H1 (cell line): ENCODE data around the gene SHH. TPM values are rescaled to one million over a fixed set of nuclear protein-coding genes. Genes with fewer than 3 reads are reported as not detected.

Source experiments
- CTCF ChIA-PET: fragments of 300-600 bp; sonication (Branson Sonifier 250); formaldehyde crosslinking; loops from one replicate; lab custom pipeline; 2021; ENCODE audit not compliant: partially characterized antibody; lab: Charles Lee
- POLR2A ChIA-PET: fragments of 300-600 bp; sonication (Branson Sonifier 250); formaldehyde crosslinking; loops from one replicate; lab custom pipeline; 2021; ENCODE audit warnings: inconsistent platforms; ENCODE audit not compliant: partially characterized antibody; lab: Charles Lee
- DNase-seq, 2 experiments: peaks; one replicate each; pipeline versions ENCODE4 v3.0.0 to v3.0.0-alpha.2; 2010 to 2022; ENCODE audit warnings: low spot score in 2 of 2, low read depth in 1 of 2, mixed read lengths in 1 of 2
- FAIRE-seq: peaks from 2 replicates; lab custom pipeline; 2011; peaks lifted over from hg19 to GRCh38; lab: Jason Lieb, UNC
- H2AFZ ChIP-seq: 2 replicates; pipeline ENCODE4 v1.8.1; 2012; ENCODE audit warnings: low read length, inconsistent platforms
- H2AK5ac ChIP-seq: 2 replicates; pipeline ENCODE4 v1.6.1; 2013; ENCODE audit warnings: low read depth, low read length
- H2BK120ac ChIP-seq: replicated peaks from 2 replicates; pipeline ENCODE3; 2013; ENCODE audit warnings: low read depth, low read length, inconsistent platforms
- H2BK12ac ChIP-seq: 2 replicates; pipeline ENCODE4 v1.6.1; 2013; ENCODE audit warnings: low read depth, low read length
- H2BK15ac ChIP-seq: 2 replicates; pipeline ENCODE4 v1.6.1; 2013; ENCODE audit warnings: low read length
- H2BK20ac ChIP-seq: 2 replicates; pipeline ENCODE4 v1.6.1; 2013; ENCODE audit warnings: low read length
- H2BK5ac ChIP-seq: 2 replicates; pipeline ENCODE4 v1.6.1; 2013; ENCODE audit warnings: low read depth, low read length
- H3K14ac ChIP-seq: 2 replicates; pipeline ENCODE4 v1.6.1; 2013; ENCODE audit warnings: inconsistent platforms; ENCODE audit not compliant: insufficient read length
- H3K18ac ChIP-seq: 2 replicates; pipeline ENCODE4 v1.6.1; 2013; ENCODE audit warnings: low read length; ENCODE audit errors: extremely low read depth
- H3K23ac ChIP-seq: 2 replicates; pipeline ENCODE4 v1.6.1; 2013; ENCODE audit warnings: inconsistent platforms; ENCODE audit not compliant: insufficient read length
- H3K23me2 ChIP-seq: 2 replicates; pipeline ENCODE4 v1.6.1; 2013; ENCODE audit warnings: low read depth, low read length
- H3K27ac ChIP-seq: 2 replicates; pipeline ENCODE4 v1.6.1; 2011; ENCODE audit warnings: low read depth, low read length, inconsistent platforms
- H3K27me3 ChIP-seq, 4 experiments: replicated peaks in 1 of 4; 1 replicate in 1 of 4; 2 replicates in 3 of 4; pipeline versions ENCODE4 v1.6.1 to v1.8.1; 2011 to 2013; ENCODE audit warnings: low read length in 3 of 4, mild to moderate bottlenecking in 3 of 4, inconsistent platforms in 2 of 4, mixed read lengths in 2 of 4, moderate library complexity in 1 of 4; ENCODE audit not compliant: control insufficient read depth in 3 of 4, insufficient read depth in 3 of 4; ENCODE audit errors: extremely low read depth in 1 of 4
- H3K36me3 ChIP-seq, 4 experiments: 2 replicates each; pipeline versions ENCODE4 v1.6.1 to v1.8.1; 2011 to 2013; ENCODE audit warnings: mild to moderate bottlenecking in 4 of 4, low read length in 3 of 4, moderate library complexity in 2 of 4, control low read depth in 1 of 4, inconsistent platforms in 1 of 4; ENCODE audit not compliant: insufficient read depth in 4 of 4, control insufficient read depth in 2 of 4
- H3K4ac ChIP-seq: replicated peaks from 2 replicates; pipeline ENCODE3; 2013; ENCODE audit warnings: low read length, low read depth, mixed read lengths, inconsistent platforms; ENCODE audit not compliant: insufficient read length
- H3K4me1 ChIP-seq, 4 experiments: replicated peaks in 1 of 4; 1 replicate in 1 of 4; 2 replicates in 3 of 4; pipeline versions ENCODE4 v1.6.1 to v1.8.1; 2011 to 2013; ENCODE audit warnings: low read length in 3 of 4, inconsistent platforms in 2 of 4, mixed read lengths in 1 of 4; ENCODE audit not compliant: insufficient read depth in 4 of 4, control insufficient read depth in 3 of 4
- H3K4me2 ChIP-seq, 2 experiments: 2 replicates each; pipeline versions ENCODE4 v1.6.1 to v1.8.1; 2011 to 2013; ENCODE audit warnings: low read depth in 2 of 2, low read length in 2 of 2, control low read depth in 1 of 2, inconsistent platforms in 1 of 2, mild to moderate bottlenecking in 1 of 2; ENCODE audit not compliant: insufficient read depth in 1 of 2
- H3K4me3 ChIP-seq, 4 experiments: fragments of 200-600, 300-600 bp in 1 of 4; sonication (generic), shearing (Covaris generic), sonication (Bioruptor Twin) in 1 of 4; 2 replicates each; pipeline versions ENCODE4 v1.5.1 to v1.8.1; 2011 to 2016; ENCODE audit warnings: low read length in 4 of 4, low read depth in 3 of 4, control low read depth in 2 of 4, inconsistent platforms in 2 of 4, mild to moderate bottlenecking in 2 of 4, mixed read lengths in 1 of 4, moderate library complexity in 1 of 4; ENCODE audit not compliant: insufficient read depth in 2 of 4; ENCODE audit errors: extremely low read depth in 1 of 4
- H3K56ac ChIP-seq: replicated peaks from 2 replicates; pipeline ENCODE3; 2013; ENCODE audit warnings: low read depth, mild to moderate bottlenecking, mixed read lengths, low read length, inconsistent platforms; ENCODE audit not compliant: insufficient read length
- H3K79me1 ChIP-seq: 2 replicates; pipeline ENCODE4 v1.6.1; 2013; ENCODE audit warnings: low read depth, low read length, control low read depth
- H3K79me2 ChIP-seq, 2 experiments: 2 replicates each; pipeline versions ENCODE4 v1.6.1 to v1.8.1; 2012 to 2013; ENCODE audit warnings: low read length in 2 of 2, mild to moderate bottlenecking in 2 of 2, inconsistent platforms in 1 of 2; ENCODE audit not compliant: insufficient read depth in 2 of 2, control insufficient read depth in 1 of 2
- H3K9ac ChIP-seq, 4 experiments: replicated peaks in 1 of 4; 1 replicate in 1 of 4; 2 replicates in 3 of 4; pipeline versions ENCODE4 v1.6.1 to v1.8.1; 2011 to 2013; ENCODE audit warnings: low read depth in 3 of 4, low read length in 3 of 4, control low read depth in 2 of 4, mild to moderate bottlenecking in 2 of 4, moderate library complexity in 2 of 4, inconsistent platforms in 1 of 4; ENCODE audit errors: extremely low read depth in 1 of 4
- H3K9me3 ChIP-seq, 2 experiments: 2 replicates each; pipeline versions ENCODE4 v1.6.1 to v1.8.1; 2012 to 2013; ENCODE audit warnings: mild to moderate bottlenecking in 2 of 2, moderate library complexity in 2 of 2, control low read depth in 1 of 2, inconsistent platforms in 1 of 2, low read depth in 1 of 2, low read length in 1 of 2, mixed read lengths in 1 of 2; ENCODE audit not compliant: insufficient read depth in 2 of 2
- H4K20me1 ChIP-seq, 2 experiments: replicated peaks in 1 of 2; 2 replicates each; pipeline versions ENCODE3 to v1.8.1; 2011 to 2013; ENCODE audit warnings: inconsistent platforms in 2 of 2, low read length in 2 of 2, mild to moderate bottlenecking in 1 of 2; ENCODE audit not compliant: insufficient read depth in 2 of 2, control insufficient read depth in 1 of 2
- H4K5ac ChIP-seq: 2 replicates; pipeline ENCODE4 v1.6.1; 2013; ENCODE audit warnings: low read length, low read depth, mixed read lengths, inconsistent platforms; ENCODE audit not compliant: insufficient read length
- H4K8ac ChIP-seq: 2 replicates; pipeline ENCODE4 v1.8.0; 2013; ENCODE audit warnings: mild to moderate bottlenecking, moderate library complexity, low read length, inconsistent platforms; ENCODE audit not compliant: insufficient read depth; ENCODE audit errors: extremely low read depth
- H4K91ac ChIP-seq: replicated peaks from 2 replicates; pipeline ENCODE3; 2013; ENCODE audit warnings: low read length, mixed read lengths, inconsistent platforms; ENCODE audit not compliant: insufficient read length
- CTBP2 ChIP-seq: IDR thresholded peaks from 2 replicates; pipeline ENCODE4 v1.7.0; 2011; ENCODE audit warnings: borderline replicate concordance, mild to moderate bottlenecking, moderate library complexity, mixed read lengths, low read length; ENCODE audit not compliant: insufficient read depth, insufficient read length
- TEAD4 ChIP-seq: IDR thresholded peaks from 2 replicates; pipeline ENCODE4 v1.6.1; 2012; ENCODE audit warnings: low read depth, low read length, inconsistent platforms, mixed read lengths
- WGBS, 2 experiments: shearing (Covaris generic) in 1 of 2; methylation state at CpG; one replicate each; pipeline versions ENCODE4 v1.1.6 to v1.1.7; 2013 to 2015; ENCODE audit warnings: low lambda C conversion rate in 2 of 2, mixed read lengths in 2 of 2, inconsistent platforms in 1 of 2, low coverage in 1 of 2, missing lambda C conversion rate in 1 of 2; ENCODE audit not compliant: insufficient replicate concordance in 2 of 2, insufficient coverage in 1 of 2, insufficient read length in 1 of 2; ENCODE audit errors: extremely low coverage in 1 of 2, missing lambda C conversion rate in 1 of 2; 5-methylcytosine and 5-hydroxymethylcytosine counted together
- polyA plus RNA-seq, 7 experiments: library from polyadenylated mRNA; depleted of rRNA in 3 of 7; stranded (reverse) in 5 of 7; unstranded in 2 of 7; fragments of >200 nt in 5 of 7; fragments of 200-250 nt in 2 of 7; gene quantifications; 1 replicate in 5 of 7; 2 replicates in 1 of 7; 4 replicates in 1 of 7; pipeline versions ENCODE4 v1.2.1 to v1.2.3, GENCODE V29; 2011 to 2013; ENCODE audit warnings: missing spikeins in 2 of 7, mixed read lengths in 2 of 7
- total RNA-seq: library from RNA; stranded (reverse); fragmentation: NEBNext Ultra II Directional; extraction: Animal tissue kit (Norgen Biotek cat#: 25700); gene quantifications from 2 replicates; pipeline ENCODE4 v1.2.1, GENCODE V29; 2021

Gene SHH
- total and polyA plus RNA-seq, 2 of the 8 experiments (the other 6 are each of a cell fraction or from before 2014, with no cell fraction given), result not detected

GRCh38 chr7:155824227-155824886 is 12.1 kb upstream of the SHH start:
- Histone ChIP-seq H4K91ac (no peak overlapping the region), H3K23ac (no peak overlapping the region), H3K4me3 (no peak overlapping the region), H3K14ac (no peak overlapping the region), H2BK120ac (no peak overlapping the region), H3K23me2 (no peaks in the 10 kb centered on the region), H3K27ac (no peak overlapping the region), H3K56ac (no peak overlapping the region), H2BK12ac (no peak overlapping the region), H3K79me2 (no peaks in the 10 kb centered on the region), H3K36me3 (no peaks in the 10 kb centered on the region), H3K4ac (no peak overlapping the region), H2AK5ac (no peak overlapping the region), H4K20me1 (no peaks in the 10 kb centered on the region), H3K79me1 (no peaks in the 10 kb centered on the region), H3K18ac (no peak overlapping the region), H2AFZ (no peak overlapping the region), H2BK5ac (no peak overlapping the region; the same call in 1 of the 2 replicates), H2BK15ac (no peak overlapping the region), H4K5ac (no peak overlapping the region), H4K8ac (no peak overlapping the region), H3K4me1 (no peaks in the 10 kb centered on the region), H3K27me3 (no peaks in the 10 kb centered on the region; a peak in 1 of 7 replicates), H3K4me2 (no peak overlapping the region), H3K9me3 (no peaks in the 10 kb centered on the region), H3K9ac (no peak overlapping the region), H2BK20ac (no peak overlapping the region)
- CTCF ChIA-PET, result no interaction called here
- WGBS, 2 experiments, result 88% methylated on average over 17 of the region's 17 CpGs; no CpG with 5 or more reads in 1 of the 2 experiments
- POLR2A ChIA-PET, result no interaction called here
- FAIRE-seq (no peak), DNase-seq (no peak)
- TF ChIP-seq TEAD4, result no peak
- no peak for TF ChIP-seq CTBP2
